CD14-positive monocyte (primary cell): ENCODE results near the gene TM9SF3. TPM values are rescaled to one million over a fixed set of nuclear protein-coding genes. Genes with fewer than 3 reads are reported as not detected.
A peak's percentile ranks its signal among the peaks of the same experiment; 100 is the strongest.

Source experiments
- DNase-seq, 3 donors: peaks; one replicate each; pipeline ENCODE4 v3.0.0-alpha.2; 2011 to 2022
- H2AFZ ChIP-seq: 2 replicates; pipeline ENCODE4 v1.6.0; 2012; ENCODE audit warnings: mild to moderate bottlenecking, low read depth, low read length, inconsistent platforms; ENCODE audit not compliant: insufficient read depth, poor library complexity, severe bottlenecking
- H3K27ac ChIP-seq, 2 donors: 1 replicate in 1 of 2; 2 replicates in 1 of 2; pipeline ENCODE4 v1.5.1; 2012 to 2013; ENCODE audit warnings: low read length in 2 of 2, control low read depth in 1 of 2, inconsistent platforms in 1 of 2, low read depth in 1 of 2, mild to moderate bottlenecking in 1 of 2
- H3K27me3 ChIP-seq, 2 donors: one replicate each; pipeline versions ENCODE4 v1.6.0 to v1.6.1; 2011 to 2013; ENCODE audit warnings: low read length in 2 of 2; ENCODE audit not compliant: control insufficient read depth in 2 of 2, insufficient read depth in 2 of 2
- H3K36me3 ChIP-seq, 2 donors: replicated peaks in 1 of 2; 1 replicate in 1 of 2; 2 replicates in 1 of 2; pipeline versions ENCODE4 v1.5.1 to v1.6.1; 2012 to 2013; ENCODE audit warnings: low read length in 2 of 2, control low read depth in 1 of 2, inconsistent platforms in 1 of 2, mild to moderate bottlenecking in 1 of 2; ENCODE audit not compliant: insufficient read depth in 2 of 2, control insufficient read depth in 1 of 2
- H3K4me1 ChIP-seq, 2 donors: 1 replicate in 1 of 2; 2 replicates in 1 of 2; pipeline versions ENCODE4 v1.5.1 to v1.6.1; 2012 to 2013; ENCODE audit warnings: low read length in 2 of 2, control low read depth in 1 of 2, inconsistent platforms in 1 of 2, mild to moderate bottlenecking in 1 of 2, moderate library complexity in 1 of 2; ENCODE audit not compliant: insufficient read depth in 2 of 2, control insufficient read depth in 1 of 2
- H3K4me2 ChIP-seq: replicated peaks from 2 replicates; pipeline ENCODE3; 2012; ENCODE audit warnings: low read length, moderate library complexity, mild to moderate bottlenecking; ENCODE audit not compliant: poor library complexity, severe bottlenecking; ENCODE audit errors: extremely low read depth
- H3K4me3 ChIP-seq, 3 experiments: fragments of 200-600 bp in 1 of 3; sonication (generic) in 1 of 3; replicated peaks in 1 of 3; 1 replicate in 2 of 3; 2 replicates in 1 of 3; pipeline ENCODE4 v1.5.1; 2011 to 2013; ENCODE audit warnings: low read length in 3 of 3, mild to moderate bottlenecking in 3 of 3, control low read depth in 2 of 3, low read depth in 2 of 3, inconsistent platforms in 1 of 3, moderate library complexity in 1 of 3
- H3K79me2 ChIP-seq: 2 replicates; pipeline ENCODE4 v1.6.0; 2012; ENCODE audit warnings: mild to moderate bottlenecking, control low read depth, inconsistent platforms, low read length, moderate library complexity; ENCODE audit not compliant: insufficient read depth
- H3K9ac ChIP-seq: 2 replicates; pipeline ENCODE4 v1.6.0; 2017; ENCODE audit warnings: low read length, mild to moderate bottlenecking; ENCODE audit not compliant: insufficient read depth, poor library complexity, severe bottlenecking
- H3K9me3 ChIP-seq, 2 donors: replicated peaks in 1 of 2; 1 replicate in 1 of 2; 2 replicates in 1 of 2; pipeline versions ENCODE4 v1.5.1 to v1.6.1; 2012 to 2013; ENCODE audit warnings: low read length in 2 of 2, control low read depth in 1 of 2; ENCODE audit not compliant: control insufficient read depth in 1 of 2, insufficient read depth in 1 of 2
- H4K20me1 ChIP-seq: 2 replicates; pipeline ENCODE4 v1.6.0; 2012; ENCODE audit warnings: mild to moderate bottlenecking, low read length, control low read depth, moderate library complexity; ENCODE audit not compliant: insufficient read depth
- H3K27ac Mint-ChIP-seq, 7 donors: one replicate each; pipeline ENCODE4 v1.8.0; 2020; ENCODE audit warnings: mild to moderate bottlenecking in 7 of 7, mixed read lengths in 7 of 7, moderate library complexity in 6 of 7, inconsistent platforms in 2 of 7
- H3K27me3 Mint-ChIP-seq, 3 donors: one replicate each; pipeline ENCODE4 v1.8.0; 2021 to 2022; ENCODE audit warnings: low read depth in 3 of 3, mild to moderate bottlenecking in 3 of 3, mixed read lengths in 3 of 3, moderate library complexity in 3 of 3, inconsistent platforms in 1 of 3
- H3K36me3 Mint-ChIP-seq, 2 donors: one replicate each; pipeline ENCODE4 v1.8.0; 2020; ENCODE audit warnings: mixed read lengths in 2 of 2, inconsistent platforms in 1 of 2, mild to moderate bottlenecking in 1 of 2
- H3K4me1 Mint-ChIP-seq: one replicate; pipeline ENCODE4 v1.8.0; 2020; ENCODE audit warnings: mild to moderate bottlenecking, mixed read lengths
- H3K4me3 Mint-ChIP-seq, 2 donors: one replicate each; pipeline ENCODE4 v1.8.0; 2020; ENCODE audit warnings: mild to moderate bottlenecking in 2 of 2, mixed read lengths in 2 of 2, moderate library complexity in 1 of 2
- H3K9me3 Mint-ChIP-seq, 7 donors: one replicate each; pipeline ENCODE4 v1.8.0; 2020 to 2022; ENCODE audit warnings: mixed read lengths in 7 of 7, mild to moderate bottlenecking in 6 of 7, moderate library complexity in 6 of 7, inconsistent platforms in 2 of 7
- WGBS: methylation state at CpG from one replicate; pipeline ENCODE4 v1.1.5; 2013; ENCODE audit warnings: missing lambda C conversion rate; ENCODE audit not compliant: insufficient coverage; 5-methylcytosine and 5-hydroxymethylcytosine counted together
- intact Hi-C, 2 donors: fragments of 100-400 bp; cut with micrococcal nuclease; formaldehyde crosslinking; loops; one replicate each; pipeline versions ENCODE4 v1.15.0 to v1.15.1; 2023
- polyA plus RNA-seq, 3 donors: library from polyadenylated mRNA; depleted of rRNA in 1 of 3; unstranded in 2 of 3; stranded (reverse) in 1 of 3; fragments of 300-500 nt in 2 of 3; fragments of >200 nt in 1 of 3; fragmentation: Illumina TruSeq in 2 of 3; gene quantifications; 1 replicate in 2 of 3; 2 replicates in 1 of 3; pipeline ENCODE4 v1.2.3, GENCODE V29; 2012 to 2021
- TF ChIP-seq, protein P1 (sequence below): fragments of 200-600 bp; IDR thresholded peaks from one replicate; pipeline ENCODE4 v1.8.0; 2022; ENCODE audit warnings: antibody characterized with exemption, mild to moderate bottlenecking

The TM9SF3 gene
- polyA plus RNA-seq, 3 donors = 23.9 to 67.1 (median 59.9) TPM

DNA sequence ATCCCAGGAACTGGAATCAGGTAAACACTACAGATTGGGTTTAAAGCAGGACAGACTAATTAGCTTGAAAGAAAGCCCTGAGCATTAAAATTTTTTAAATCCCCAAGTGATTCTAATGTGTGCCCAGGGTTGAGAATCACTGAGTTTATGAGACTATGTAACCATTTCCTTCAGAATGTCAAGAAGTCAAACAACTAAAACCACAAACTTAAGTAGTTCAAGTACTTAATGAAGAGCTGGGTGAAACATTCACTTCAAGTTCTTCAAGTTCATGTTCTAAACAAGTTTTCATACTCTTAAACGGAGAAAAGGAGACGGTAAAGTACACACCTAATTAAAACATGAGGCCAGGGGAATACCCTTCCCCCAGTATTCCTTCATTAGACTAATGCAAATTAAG, 44.9 kb downstream of the TM9SF3 start:
- Histone ChIP-seq H4K20me1 (peaks cover 49% of the 10 kb centered on the region), H3K9ac (no peak overlapping the region), H3K9me3 (no peaks in the 10 kb centered on the region), H3K79me2 (peaks cover 8% of the 10 kb centered on the region), H3K36me3 (peaks cover 59 to 96% of the 10 kb centered on the region in 2 donors), H3K4me3 (no peak overlapping the region), H3K4me2 (no peak overlapping the region), H2AFZ (no peak overlapping the region), H3K27me3 (no peaks in the 10 kb centered on the region), H3K27ac (no peak overlapping the region), H3K4me1 (no peaks in the 10 kb centered on the region)
- Mint-ChIP-seq H3K9me3 (no peaks in the 10 kb centered on the region), H3K4me3 (no peak overlapping the region), H3K36me3 (peaks cover 71 to 74% of the 10 kb centered on the region in 2 donors), H3K4me1 (no peaks in the 10 kb centered on the region), H3K27ac (peak overlapping the region in 2 of 7 donors; percentile 13 to 19), H3K27me3 (no peaks in the 10 kb centered on the region)
- 80% methylated on average over 1 of the region's 2 CpGs for WGBS
- DNase-seq = no peak
- TF ChIP-seq, protein P1, sequence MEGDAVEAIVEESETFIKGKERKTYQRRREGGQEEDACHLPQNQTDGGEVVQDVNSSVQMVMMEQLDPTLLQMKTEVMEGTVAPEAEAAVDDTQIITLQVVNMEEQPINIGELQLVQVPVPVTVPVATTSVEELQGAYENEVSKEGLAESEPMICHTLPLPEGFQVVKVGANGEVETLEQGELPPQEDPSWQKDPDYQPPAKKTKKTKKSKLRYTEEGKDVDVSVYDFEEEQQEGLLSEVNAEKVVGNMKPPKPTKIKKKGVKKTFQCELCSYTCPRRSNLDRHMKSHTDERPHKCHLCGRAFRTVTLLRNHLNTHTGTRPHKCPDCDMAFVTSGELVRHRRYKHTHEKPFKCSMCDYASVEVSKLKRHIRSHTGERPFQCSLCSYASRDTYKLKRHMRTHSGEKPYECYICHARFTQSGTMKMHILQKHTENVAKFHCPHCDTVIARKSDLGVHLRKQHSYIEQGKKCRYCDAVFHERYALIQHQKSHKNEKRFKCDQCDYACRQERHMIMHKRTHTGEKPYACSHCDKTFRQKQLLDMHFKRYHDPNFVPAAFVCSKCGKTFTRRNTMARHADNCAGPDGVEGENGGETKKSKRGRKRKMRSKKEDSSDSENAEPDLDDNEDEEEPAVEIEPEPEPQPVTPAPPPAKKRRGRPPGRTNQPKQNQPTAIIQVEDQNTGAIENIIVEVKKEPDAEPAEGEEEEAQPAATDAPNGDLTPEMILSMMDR = no peak
- intact Hi-C loops = no loop called here

DNA sequence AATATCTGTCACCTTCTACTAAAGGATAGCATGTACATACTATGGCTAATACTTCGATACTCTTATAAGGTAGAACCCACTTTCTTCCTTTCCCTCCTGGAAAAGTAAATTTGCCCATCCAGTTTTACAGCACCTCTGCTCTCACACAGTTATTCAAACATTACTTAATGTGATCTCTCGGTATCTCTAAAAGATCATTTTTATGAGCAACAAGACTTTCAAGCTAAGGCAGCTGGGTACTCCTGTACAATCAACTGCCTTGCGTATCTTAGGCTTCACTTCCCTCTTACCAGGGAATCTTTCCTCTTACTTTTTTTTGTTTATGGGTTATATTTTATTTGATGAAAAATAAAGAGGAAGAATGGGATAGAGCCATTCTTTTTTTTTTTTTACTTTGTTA, 46.6 kb downstream of the TM9SF3 start:
- Histone ChIP-seq H3K4me3 (no peak overlapping the region), H3K4me1 (no peaks in the 10 kb centered on the region), H3K4me2 (no peak overlapping the region), H4K20me1 (peaks cover 53% of the 10 kb centered on the region), H3K27me3 (no peaks in the 10 kb centered on the region), H3K36me3 (peaks cover 44 to 90% of the 10 kb centered on the region in 2 donors), H3K9ac (no peak overlapping the region), H2AFZ (no peak overlapping the region), H3K79me2 (peaks cover 20% of the 10 kb centered on the region), H3K27ac (no peak overlapping the region), H3K9me3 (no peaks in the 10 kb centered on the region)
- Mint-ChIP-seq H3K36me3 (peaks cover 54 to 61% of the 10 kb centered on the region in 2 donors), H3K27me3 (peaks cover 0 to 2% (median 0%) of the 10 kb centered on the region in 3 donors), H3K9me3 (no peaks in the 10 kb centered on the region), H3K4me3 (no peak overlapping the region), H3K4me1 (peaks cover 3% of the 10 kb centered on the region), H3K27ac (no peak overlapping the region)
- intact Hi-C loops = no loop called here
- no CpG with 5 or more reads among the region's 3 CpGs for WGBS
- DNase-seq = no peak
- TF ChIP-seq, protein P1 = no peak
